Tibial nerve (tissue), 3 donors: ENCODE results near the gene MAP3K1.

ENCODE experiments used
- CTCF ChIP-seq, 5 experiments: fragments of 200-600 bp in 3 of 5; fragments of 450-650 bp in 2 of 5; sonication (generic) in 3 of 5; IDR thresholded peaks; one replicate each; pipeline ENCODE4 v1.5.1; 2016 to 2019; ENCODE audit warnings: antibody characterized with exemption in 5 of 5, mild to moderate bottlenecking in 3 of 5, moderate library complexity in 2 of 5
- POLR2A ChIP-seq, 2 donors: fragments of 450-650 bp; IDR thresholded peaks; one replicate each; pipeline ENCODE4 v1.6.1; 2017; ENCODE audit warnings: antibody characterized with exemption in 2 of 2, mild to moderate bottlenecking in 2 of 2, moderate library complexity in 2 of 2

GRCh38 chr5:56827924-56828323, 12.6 kb downstream of the MAP3K1 start:
- no peak for TF ChIP-seq CTCF (IDR thresholded peaks at IDR 0.05)
- no peak for TF ChIP-seq POLR2A (IDR thresholded peaks at IDR 0.05)
